ENCODE data around the gene ZFYVE9.
A peak's percentile ranks its signal among the peaks of the same experiment; 100 is the strongest.

ZFYVE9 gene

GRCh38 chr1:52368383-52369172 is 226.7 kb downstream of the ZFYVE9 start (continued):
- TF ChIP-seq, protein P1, sequence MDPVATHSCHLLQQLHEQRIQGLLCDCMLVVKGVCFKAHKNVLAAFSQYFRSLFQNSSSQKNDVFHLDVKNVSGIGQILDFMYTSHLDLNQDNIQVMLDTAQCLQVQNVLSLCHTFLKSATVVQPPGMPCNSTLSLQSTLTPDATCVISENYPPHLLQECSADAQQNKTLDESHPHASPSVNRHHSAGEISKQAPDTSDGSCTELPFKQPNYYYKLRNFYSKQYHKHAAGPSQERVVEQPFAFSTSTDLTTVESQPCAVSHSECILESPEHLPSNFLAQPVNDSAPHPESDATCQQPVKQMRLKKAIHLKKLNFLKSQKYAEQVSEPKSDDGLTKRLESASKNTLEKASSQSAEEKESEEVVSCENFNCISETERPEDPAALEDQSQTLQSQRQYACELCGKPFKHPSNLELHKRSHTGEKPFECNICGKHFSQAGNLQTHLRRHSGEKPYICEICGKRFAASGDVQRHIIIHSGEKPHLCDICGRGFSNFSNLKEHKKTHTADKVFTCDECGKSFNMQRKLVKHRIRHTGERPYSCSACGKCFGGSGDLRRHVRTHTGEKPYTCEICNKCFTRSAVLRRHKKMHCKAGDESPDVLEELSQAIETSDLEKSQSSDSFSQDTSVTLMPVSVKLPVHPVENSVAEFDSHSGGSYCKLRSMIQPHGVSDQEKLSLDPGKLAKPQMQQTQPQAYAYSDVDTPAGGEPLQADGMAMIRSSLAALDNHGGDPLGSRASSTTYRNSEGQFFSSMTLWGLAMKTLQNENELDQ (tag by site-specific recombination; IDR thresholded peaks at IDR 0.05; ENCODE audit: low read depth): no peak
- TF ChIP-seq ZNF600 (tag by site-specific recombination; IDR thresholded peaks at IDR 0.05) (peak; percentile 87), ZNF155 (tag by site-specific recombination; IDR thresholded peaks at IDR 0.05) (no peak), ZNF488 (tag by site-specific recombination; IDR thresholded peaks at IDR 0.05) (no peak), ZBTB8A (tag by site-specific recombination; IDR thresholded peaks at IDR 0.05) (peak; percentile 70), EGR2 (tag by site-specific recombination; IDR thresholded peaks at IDR 0.05; ENCODE audit: low read depth) (no peak), ZNF423 (tag by site-specific recombination; IDR thresholded peaks at IDR 0.05) (peak; percentile 64; the same call in 1 of the 2 replicates), TRIM28 (IDR thresholded peaks at IDR 0.05; ENCODE audit: borderline replicate concordance, low read length) (no peak), ZNF211 (tag by site-specific recombination; IDR thresholded peaks at IDR 0.05; ENCODE audit: low read depth) (no peak), ZNF146 (tag by site-specific recombination; IDR thresholded peaks at IDR 0.05) (no peak), GLI4 (tag by site-specific recombination; IDR thresholded peaks at IDR 0.05) (no peak), ZNF311 (tag by site-specific recombination; IDR thresholded peaks at IDR 0.05; ENCODE audit: borderline replicate concordance) (no peak), ZNF555 (tag by site-specific recombination; conservative IDR thresholded peaks at IDR 0.05) (no peak), ZBTB6 (tag by site-specific recombination; IDR thresholded peaks at IDR 0.05) (no peak), ZBTB21 (tag by site-specific recombination; IDR thresholded peaks at IDR 0.05) (no peak), TCF7L2 (IDR thresholded peaks at IDR 0.05; ENCODE audit: borderline replicate concordance, low read depth, low read length) (no peak), BCL11B (tag by site-specific recombination; IDR thresholded peaks at IDR 0.05; ENCODE audit: low read depth) (no peak), ZNF280C (tag by site-specific recombination; IDR thresholded peaks at IDR 0.05) (no peak), HIC1 (tag by site-specific recombination; IDR thresholded peaks at IDR 0.05) (no peak), GLIS2 (tag by site-specific recombination; IDR thresholded peaks at IDR 0.05) (peak; percentile 94), OSR2 (tag by site-specific recombination; IDR thresholded peaks at IDR 0.05) (no peak), ZNF335 (tag by site-specific recombination; conservative IDR thresholded peaks at IDR 0.05) (peak; percentile 71)
- TF ChIP-seq, protein P2, sequence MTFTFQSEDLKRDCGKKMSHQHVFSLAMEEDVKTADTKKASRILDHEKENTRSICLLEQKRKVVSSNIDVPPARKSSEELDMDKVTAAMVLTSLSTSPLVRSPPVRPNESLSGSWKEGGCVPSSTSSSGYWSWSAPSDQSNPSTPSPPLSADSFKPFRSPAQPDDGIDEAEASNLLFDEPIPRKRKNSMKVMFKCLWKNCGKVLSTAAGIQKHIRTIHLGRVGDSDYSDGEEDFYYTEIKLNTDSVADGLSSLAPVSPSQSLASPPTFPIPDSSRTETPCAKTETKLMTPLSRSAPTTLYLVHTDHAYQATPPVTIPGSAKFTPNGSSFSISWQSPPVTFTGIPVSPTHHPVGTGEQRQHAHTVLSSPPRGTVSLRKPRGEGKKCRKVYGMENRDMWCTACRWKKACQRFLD (tag by site-specific recombination; IDR thresholded peaks at IDR 0.05): no peak
- TF ChIP-seq, protein P3, sequence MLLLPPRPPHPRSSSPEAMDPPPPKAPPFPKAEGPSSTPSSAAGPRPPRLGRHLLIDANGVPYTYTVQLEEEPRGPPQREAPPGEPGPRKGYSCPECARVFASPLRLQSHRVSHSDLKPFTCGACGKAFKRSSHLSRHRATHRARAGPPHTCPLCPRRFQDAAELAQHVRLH (tag by site-specific recombination; IDR thresholded peaks at IDR 0.05): no peak

Data from HEK293 (cell line).